Measurements from ENCODE around the gene PPFIA2.

DNA sequence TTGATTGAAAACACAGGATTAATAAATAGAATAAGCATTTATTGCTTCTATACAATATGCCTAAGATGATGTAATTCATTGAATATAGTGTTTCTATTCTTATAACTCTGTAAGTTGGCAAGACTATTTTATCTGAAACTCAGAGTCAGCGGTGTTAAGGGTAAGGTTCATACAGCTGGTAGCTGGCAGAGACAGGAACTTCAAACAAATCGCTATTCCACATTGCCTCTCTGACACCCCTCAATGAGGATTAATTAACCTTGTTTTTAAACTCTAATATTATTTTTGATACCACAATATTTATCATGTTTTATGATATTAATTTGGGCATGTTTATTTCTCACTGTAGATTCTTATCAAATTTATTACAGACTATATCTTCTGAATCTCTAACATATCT is 357.9 kb downstream of the PPFIA2 start:
- TF ChIP-seq POLR2AphosphoS5 (IDR thresholded peaks at IDR 0.05; ENCODE audit: low read depth, low read length): no peak
- no peak for TF ChIP-seq REST (IDR thresholded peaks at IDR 0.05; ENCODE audit: insufficient read depth in 1 of 2, low read depth in 2 of 2, low read length in 2 of 2)
